ENCODE results near the gene CABCOCO1.

Gene CABCOCO1

DNA sequence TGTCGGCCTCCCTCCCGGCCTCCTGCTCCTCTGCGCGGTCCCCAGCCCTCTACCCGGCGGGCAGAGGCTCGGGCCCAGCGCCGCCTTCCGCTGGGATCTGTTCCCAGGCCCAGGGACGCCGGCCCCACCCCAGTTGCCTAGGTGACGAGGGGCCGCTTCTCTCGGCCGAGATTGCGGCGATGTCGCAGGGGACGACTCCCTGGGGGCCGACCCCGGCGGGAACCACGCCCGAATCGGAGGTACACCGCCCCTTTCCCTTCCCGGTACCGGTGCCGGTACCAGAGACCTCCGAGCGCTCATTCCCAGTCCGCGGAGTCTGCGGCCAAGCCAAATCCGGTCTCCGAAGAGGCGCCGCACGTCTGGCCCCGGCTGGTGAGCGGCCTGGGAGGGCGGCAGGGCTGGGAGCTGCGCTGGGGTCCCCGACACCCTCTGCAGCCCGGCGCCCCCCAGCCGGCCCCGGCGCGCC is at the start of gene CABCOCO1:
CABCOCO1 (plus strand) TSS at position 136 of the 466 bp plus-strand sequence; CDS start at position 180, 44 bp downstream.
- no peak for DNase-seq

DNA sequence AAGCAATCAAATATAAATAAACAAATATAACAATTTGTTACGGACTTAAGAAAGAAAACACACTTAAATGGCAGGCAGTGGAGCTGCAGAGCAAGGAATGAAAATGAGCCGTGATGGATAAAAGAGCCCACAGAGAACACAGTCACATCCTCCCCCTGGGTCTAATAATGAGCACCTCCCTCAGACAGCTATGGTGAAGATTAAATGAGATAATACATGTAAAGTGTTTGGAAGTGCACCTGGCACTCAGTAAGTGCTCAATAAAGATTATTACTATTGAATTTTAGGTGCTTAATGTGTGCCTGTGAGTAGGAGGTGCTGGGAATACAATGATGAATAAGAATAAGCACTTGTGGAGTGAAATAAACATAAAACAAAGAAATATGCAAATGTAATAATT is 49.1 kb upstream of the CABCOCO1 start:
- DNase-seq: no peak

- no peak for DNase-seq
These were observed 46.1 kb upstream of the CABCOCO1 start for GRCh38 chr10:61616611-61617010.

GRCh38 chr10:61617180-61617579 is 45.5 kb upstream of the CABCOCO1 start:
- DNase-seq: no peak

DNA sequence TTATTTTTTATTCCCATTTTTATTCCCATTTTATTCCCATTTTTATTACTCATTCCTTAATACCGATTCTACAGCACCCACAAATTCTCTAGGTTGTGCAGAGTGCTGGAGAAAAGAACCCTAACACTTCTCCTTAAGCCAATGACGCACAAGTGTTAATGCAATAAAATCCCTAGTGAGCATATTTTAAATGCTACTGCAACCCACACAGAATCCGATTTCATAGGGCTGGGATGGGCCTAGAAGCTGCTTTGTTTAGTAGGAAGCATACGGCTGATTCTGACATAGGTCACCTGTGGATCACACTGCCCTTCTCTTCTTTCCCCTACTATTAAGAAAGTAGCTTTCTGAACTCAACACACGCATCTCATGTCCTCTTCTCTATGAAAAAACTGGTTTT is 45.1 kb upstream of the CABCOCO1 start:
- DNase-seq: no peak

DNA sequence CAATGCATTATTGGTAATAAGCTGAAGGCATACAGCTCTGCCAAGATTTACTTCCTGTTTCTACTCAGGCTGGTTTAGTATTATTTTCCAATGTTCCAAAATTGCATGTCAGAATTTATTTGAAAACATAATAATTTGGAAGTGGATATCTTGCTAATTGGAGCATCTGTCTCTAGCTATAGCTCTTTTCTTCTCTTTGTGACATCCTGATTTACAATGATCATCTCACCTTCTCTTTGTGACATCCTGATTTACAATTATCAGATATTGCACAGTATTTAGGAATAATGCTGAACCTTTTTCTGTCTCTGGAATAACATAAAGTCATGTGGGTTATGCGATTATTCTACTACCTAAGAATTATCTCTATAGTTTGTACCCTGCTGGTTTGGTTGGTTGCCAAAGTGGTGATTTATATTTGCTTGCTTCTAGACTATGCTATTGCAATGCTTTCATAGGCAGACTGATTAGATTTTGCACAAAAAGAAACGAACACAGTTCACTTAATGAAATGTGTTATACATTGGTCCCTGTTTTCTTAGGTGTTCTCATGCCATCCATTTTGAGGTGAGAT is 44.3 kb upstream of the CABCOCO1 start:
- DNase-seq: no peak

DNA sequence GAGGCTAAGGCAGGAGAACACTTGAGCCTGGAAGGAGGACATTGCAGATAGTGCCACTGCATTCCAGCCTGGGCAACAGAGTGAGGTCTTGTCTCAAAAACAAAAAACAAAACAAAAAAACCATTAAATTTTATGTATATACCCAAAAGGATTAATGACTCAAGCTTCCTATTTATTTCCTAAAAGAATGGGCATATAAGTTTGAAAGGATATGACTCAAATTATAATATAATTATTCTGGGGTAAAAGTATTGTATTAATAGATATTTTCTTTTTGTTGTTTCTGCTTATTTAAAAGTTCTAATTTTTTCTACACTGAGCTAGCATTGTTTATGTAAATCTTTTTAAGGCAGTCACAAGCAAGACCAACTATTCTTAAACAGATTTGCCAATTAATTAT is 42.2 kb upstream of the CABCOCO1 start:
- DNase-seq: no peak

GRCh38 chr10:61621605-61622051 is 41.1 kb upstream of the CABCOCO1 start:
- DNase-seq: no peak

GRCh38 chr10:61623161-61623560 is 39.6 kb upstream of the CABCOCO1 start:
- no peak for DNase-seq

GRCh38 chr10:61626209-61626608 is 36.5 kb upstream of the CABCOCO1 start:
- no peak for DNase-seq

- DNase-seq: no peak
These were observed 35.5 kb upstream of the CABCOCO1 start for GRCh38 chr10:61627266-61627665.

GRCh38 chr10:61628151-61628874 is 34.4 kb upstream of the CABCOCO1 start:
- no peak for DNase-seq

- DNase-seq: no peak
These were observed 33.7 kb upstream of the CABCOCO1 start for GRCh38 chr10:61628875-61629513.

DNA sequence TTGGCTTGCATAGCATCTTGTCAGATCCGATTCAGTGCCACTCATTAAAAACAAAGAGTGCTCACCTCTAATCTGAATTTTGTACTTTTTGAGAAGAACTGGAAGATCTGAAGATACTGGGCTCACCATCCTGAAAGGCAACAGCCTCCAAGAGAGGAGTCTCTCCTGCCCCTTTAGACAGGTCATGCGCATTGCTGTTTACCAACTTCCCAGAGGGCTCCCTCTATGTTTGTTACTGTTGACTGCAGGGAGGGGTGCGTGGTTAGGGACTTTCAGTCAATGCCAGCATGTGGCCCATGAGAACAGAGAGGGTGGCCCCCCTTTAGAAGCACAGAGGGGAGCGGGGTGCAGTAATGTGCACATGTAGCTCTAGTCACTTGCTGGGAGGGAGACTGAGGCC is 33.2 kb upstream of the CABCOCO1 start:
- no peak for DNase-seq

- no peak for DNase-seq
These were observed 30.6 kb upstream of the CABCOCO1 start for GRCh38 chr10:61632057-61632670.

DNA sequence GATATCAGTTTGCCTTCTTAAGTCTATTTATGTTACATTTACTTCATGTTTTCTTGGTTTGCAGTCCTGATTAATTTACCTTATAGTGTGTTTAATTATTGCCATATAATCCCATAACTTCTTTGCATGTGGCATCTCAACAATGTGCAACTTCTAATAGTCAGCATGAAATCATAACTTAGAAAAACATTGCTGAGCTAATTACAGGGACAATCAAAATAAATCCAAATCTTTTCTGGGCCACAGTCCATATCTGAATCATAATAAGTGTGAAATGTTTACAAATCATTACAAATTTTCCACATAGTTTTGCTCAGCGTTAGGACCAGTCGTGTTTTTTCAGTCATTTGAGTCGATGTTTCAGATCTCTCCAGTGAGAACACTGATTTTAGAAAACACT is 29.1 kb upstream of the CABCOCO1 start:
- DNase-seq: no peak

GRCh38 chr10:61634746-61635145 is 28.0 kb upstream of the CABCOCO1 start:
- DNase-seq: no peak

GRCh38 chr10:61635471-61635870 is 27.3 kb upstream of the CABCOCO1 start:
- no peak for DNase-seq

DNA sequence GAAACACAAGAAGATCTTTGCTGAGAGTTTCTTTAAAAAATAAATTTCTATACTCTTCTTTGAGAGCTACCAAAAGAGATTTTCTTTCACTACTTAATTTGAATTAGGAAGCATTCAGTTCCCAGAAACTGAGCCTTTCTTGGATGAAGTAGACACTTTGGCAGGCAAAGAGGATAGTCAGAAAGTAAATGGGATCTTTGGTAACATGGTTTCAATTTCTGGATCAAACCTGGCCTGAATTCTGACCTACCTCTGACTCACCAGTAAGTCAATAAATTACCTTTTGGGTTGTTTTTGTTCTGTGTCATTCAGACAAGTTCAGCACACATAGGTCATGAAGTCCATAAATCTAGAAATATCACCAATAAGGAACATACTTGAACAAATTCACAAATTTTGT is 26.8 kb upstream of the CABCOCO1 start:
- no peak for DNase-seq

- DNase-seq: no peak
These were observed 22.8 kb upstream of the CABCOCO1 start for GRCh38 chr10:61639952-61640351.

- DNase-seq: no peak
These were observed 21.9 kb upstream of the CABCOCO1 start for GRCh38 chr10:61640856-61641255.

DNA sequence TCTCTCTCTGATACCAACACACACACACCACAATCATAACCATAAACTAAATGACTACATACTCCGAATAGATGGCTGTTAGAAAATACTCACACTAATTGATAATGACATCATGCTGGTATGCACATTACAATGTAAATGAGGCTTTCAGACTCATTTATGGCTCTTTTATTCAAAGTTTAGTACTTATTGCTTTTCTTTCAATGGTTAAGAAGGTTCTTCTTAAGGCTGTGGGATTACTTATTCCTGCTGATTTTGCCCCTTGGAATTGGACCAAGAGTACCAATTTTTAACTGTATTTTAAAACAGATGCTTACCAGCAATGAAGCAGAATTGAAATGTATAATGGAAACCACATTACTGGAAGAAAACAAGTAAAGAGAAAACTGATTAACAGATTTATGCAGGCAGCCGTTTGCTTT is 20.6 kb upstream of the CABCOCO1 start:
- no peak for DNase-seq

DNA sequence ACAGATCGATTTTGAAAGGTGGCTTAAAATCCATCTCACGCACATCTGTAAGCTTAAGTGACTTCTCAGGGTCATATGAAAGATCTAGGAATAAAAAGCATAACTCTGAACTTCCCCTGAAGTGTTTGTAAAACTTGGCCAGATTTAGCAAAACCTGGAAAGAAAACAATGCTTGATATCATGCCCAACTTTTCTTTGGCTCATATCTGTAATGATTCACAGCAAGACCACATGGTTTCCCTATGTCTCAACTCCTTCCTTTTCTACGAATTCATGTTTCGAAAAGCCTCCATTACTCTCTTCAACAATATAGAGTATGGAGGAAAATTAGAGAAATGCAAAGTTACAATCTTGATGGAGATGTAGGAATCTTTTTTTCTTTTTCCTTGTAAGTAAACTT is 20.1 kb upstream of the CABCOCO1 start:
- DNase-seq: no peak

GRCh38 chr10:61643316-61643751 is 19.4 kb upstream of the CABCOCO1 start:
- no peak for DNase-seq

Measured in activated naive CD4-positive, alpha-beta T cell (primary cell).